ENCODE measurements around the gene TAPBP. TPM values are rescaled to one million over a fixed set of nuclear protein-coding genes. Genes with fewer than 3 reads are reported as not detected.

TAPBP gene
- total and polyA plus RNA-seq, 9 of the 15 experiments (the other 6 are each of a cell fraction or from before 2014, with no cell fraction given), result 5.6 to 74.0 (median 22.3) TPM

DNA sequence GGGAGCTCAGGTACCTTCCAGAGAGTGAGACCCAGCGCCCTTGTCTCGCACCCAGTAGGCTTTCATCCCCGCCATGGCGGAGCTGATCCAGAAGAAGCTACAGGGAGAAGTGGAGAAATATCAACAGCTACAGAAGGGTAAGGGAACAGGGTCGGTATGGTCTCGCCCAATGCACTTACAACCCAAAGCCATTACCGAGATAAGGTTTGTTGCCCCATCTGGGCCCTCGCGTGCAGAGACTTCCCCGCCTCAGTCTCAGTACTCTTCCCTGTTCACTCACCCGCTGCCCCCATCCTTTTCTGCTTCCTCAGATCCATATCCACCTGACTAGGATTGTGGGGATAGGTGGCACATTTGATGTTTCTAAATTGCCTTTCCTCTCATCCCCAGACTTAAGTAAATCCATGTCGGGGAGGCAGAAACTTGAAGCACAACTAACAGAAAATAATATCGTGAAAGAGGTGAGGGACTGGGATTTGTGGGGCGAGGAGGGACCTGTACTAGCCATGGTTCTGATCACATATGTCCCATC is 24.0 kb downstream of the TAPBP start (continued):
- TF ChIP-seq, protein P1, sequence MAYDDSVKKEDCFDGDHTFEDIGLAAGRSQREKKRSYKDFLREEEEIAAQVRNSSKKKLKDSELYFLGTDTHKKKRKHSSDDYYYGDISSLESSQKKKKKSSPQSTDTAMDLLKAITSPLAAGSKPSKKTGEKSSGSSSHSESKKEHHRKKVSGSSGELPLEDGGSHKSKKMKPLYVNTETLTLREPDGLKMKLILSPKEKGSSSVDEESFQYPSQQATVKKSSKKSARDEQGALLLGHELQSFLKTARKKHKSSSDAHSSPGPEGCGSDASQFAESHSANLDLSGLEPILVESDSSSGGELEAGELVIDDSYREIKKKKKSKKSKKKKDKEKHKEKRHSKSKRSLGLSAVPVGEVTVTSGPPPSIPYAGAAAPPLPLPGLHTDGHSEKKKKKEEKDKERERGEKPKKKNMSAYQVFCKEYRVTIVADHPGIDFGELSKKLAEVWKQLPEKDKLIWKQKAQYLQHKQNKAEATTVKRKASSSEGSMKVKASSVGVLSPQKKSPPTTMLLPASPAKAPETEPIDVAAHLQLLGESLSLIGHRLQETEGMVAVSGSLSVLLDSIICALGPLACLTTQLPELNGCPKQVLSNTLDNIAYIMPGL (CRISPR knock-in tag; IDR thresholded peaks at IDR 0.05), result peak; percentile 54; the same call in 1 of the 2 replicates
- TF ChIP-seq, protein P2, sequence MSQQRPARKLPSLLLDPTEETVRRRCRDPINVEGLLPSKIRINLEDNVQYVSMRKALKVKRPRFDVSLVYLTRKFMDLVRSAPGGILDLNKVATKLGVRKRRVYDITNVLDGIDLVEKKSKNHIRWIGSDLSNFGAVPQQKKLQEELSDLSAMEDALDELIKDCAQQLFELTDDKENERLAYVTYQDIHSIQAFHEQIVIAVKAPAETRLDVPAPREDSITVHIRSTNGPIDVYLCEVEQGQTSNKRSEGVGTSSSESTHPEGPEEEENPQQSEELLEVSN (IDR thresholded peaks at IDR 0.05; ENCODE audit: borderline replicate concordance in 1 of 2, extremely low read depth in 1 of 2, insufficient read depth in 1 of 2, insufficient read length in 1 of 2, low read depth in 1 of 2, low read length in 1 of 2, poor library complexity in 1 of 2, severe bottlenecking in 1 of 2), result no peak
- 0 out of 2 replicates have a peak, but pooled peaks have one; percentile 8 for TF ChIP-seq NCOA1 (IDR thresholded peaks at IDR 0.05; ENCODE audit: low read depth)
- 0 out of 4 replicates have a peak, but pooled peaks of 1 of the 2 experiments have one; percentile 6 for TF ChIP-seq RAD21 (CRISPR knock-in tag; conservative IDR thresholded peaks at IDR 0.05 in 1 of 2, IDR thresholded peaks at IDR 0.05 in 1 of 2)
- TF ChIP-seq, protein P3, sequence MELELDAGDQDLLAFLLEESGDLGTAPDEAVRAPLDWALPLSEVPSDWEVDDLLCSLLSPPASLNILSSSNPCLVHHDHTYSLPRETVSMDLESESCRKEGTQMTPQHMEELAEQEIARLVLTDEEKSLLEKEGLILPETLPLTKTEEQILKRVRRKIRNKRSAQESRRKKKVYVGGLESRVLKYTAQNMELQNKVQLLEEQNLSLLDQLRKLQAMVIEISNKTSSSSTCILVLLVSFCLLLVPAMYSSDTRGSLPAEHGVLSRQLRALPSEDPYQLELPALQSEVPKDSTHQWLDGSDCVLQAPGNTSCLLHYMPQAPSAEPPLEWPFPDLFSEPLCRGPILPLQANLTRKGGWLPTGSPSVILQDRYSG (tag; conservative IDR thresholded peaks at IDR 0.05; ENCODE audit: low read depth), result no peak
- TF ChIP-seq SMARCB1 (IDR thresholded peaks at IDR 0.05; ENCODE audit: insufficient read length, low read depth), result no peak
- TF ChIP-seq NFRKB (IDR thresholded peaks at IDR 0.05; ENCODE audit: low read depth), result 0 out of 2 replicates have a peak, but pooled peaks have one; percentile 68
- no peak for TF ChIP-seq ZNF316 (IDR thresholded peaks at IDR 0.05)
- no peak for TF ChIP-seq ZNF444 (CRISPR knock-in tag; IDR thresholded peaks at IDR 0.05)
- TF ChIP-seq CCAR2 (IDR thresholded peaks at IDR 0.05; ENCODE audit: low read depth, low read length), result no peak
- TF ChIP-seq TBL1XR1 (IDR thresholded peaks at IDR 0.05; ENCODE audit: low read length in 2 of 2), result no peak
- no peak for TF ChIP-seq SREBF2 (CRISPR knock-in tag; IDR thresholded peaks at IDR 0.05)
- TF ChIP-seq OTX1 (CRISPR knock-in tag; IDR thresholded peaks at IDR 0.05), result no peak
- TF ChIP-seq, protein P4, sequence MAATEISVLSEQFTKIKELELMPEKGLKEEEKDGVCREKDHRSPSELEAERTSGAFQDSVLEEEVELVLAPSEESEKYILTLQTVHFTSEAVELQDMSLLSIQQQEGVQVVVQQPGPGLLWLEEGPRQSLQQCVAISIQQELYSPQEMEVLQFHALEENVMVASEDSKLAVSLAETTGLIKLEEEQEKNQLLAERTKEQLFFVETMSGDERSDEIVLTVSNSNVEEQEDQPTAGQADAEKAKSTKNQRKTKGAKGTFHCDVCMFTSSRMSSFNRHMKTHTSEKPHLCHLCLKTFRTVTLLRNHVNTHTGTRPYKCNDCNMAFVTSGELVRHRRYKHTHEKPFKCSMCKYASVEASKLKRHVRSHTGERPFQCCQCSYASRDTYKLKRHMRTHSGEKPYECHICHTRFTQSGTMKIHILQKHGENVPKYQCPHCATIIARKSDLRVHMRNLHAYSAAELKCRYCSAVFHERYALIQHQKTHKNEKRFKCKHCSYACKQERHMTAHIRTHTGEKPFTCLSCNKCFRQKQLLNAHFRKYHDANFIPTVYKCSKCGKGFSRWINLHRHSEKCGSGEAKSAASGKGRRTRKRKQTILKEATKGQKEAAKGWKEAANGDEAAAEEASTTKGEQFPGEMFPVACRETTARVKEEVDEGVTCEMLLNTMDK (IDR thresholded peaks at IDR 0.05; ENCODE audit: borderline replicate concordance, insufficient read depth, low read depth, low read length, poor library complexity, severe bottlenecking), result no peak
- peak; percentile 2; the same call in 1 of the 2 replicates for TF ChIP-seq POLR2A (conservative IDR thresholded peaks at IDR 0.05)
- TF ChIP-seq, protein P5, sequence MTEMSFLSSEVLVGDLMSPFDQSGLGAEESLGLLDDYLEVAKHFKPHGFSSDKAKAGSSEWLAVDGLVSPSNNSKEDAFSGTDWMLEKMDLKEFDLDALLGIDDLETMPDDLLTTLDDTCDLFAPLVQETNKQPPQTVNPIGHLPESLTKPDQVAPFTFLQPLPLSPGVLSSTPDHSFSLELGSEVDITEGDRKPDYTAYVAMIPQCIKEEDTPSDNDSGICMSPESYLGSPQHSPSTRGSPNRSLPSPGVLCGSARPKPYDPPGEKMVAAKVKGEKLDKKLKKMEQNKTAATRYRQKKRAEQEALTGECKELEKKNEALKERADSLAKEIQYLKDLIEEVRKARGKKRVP (CRISPR knock-in tag; IDR thresholded peaks at IDR 0.05), result 0 out of 2 replicates have a peak, but pooled peaks have one; percentile 3
- TF ChIP-seq TFAM (CRISPR knock-in tag; conservative IDR thresholded peaks at IDR 0.05), result no peak
- TF ChIP-seq ZNF354B (CRISPR knock-in tag; IDR thresholded peaks at IDR 0.05), result peak; percentile 24; the same call in 1 of the 2 replicates
- TF ChIP-seq, protein P6, sequence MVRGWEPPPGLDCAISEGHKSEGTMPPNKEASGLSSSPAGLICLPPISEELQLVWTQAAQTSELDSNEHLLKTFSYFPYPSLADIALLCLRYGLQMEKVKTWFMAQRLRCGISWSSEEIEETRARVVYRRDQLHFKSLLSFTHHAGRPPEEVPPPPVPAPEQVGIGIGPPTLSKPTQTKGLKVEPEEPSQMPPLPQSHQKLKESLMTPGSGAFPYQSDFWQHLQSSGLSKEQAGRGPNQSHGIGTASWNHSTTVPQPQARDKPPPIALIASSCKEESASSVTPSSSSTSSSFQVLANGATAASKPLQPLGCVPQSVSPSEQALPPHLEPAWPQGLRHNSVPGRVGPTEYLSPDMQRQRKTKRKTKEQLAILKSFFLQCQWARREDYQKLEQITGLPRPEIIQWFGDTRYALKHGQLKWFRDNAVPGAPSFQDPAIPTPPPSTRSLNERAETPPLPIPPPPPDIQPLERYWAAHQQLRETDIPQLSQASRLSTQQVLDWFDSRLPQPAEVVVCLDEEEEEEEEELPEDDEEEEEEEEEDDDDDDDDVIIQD (CRISPR knock-in tag; IDR thresholded peaks at IDR 0.05), result no peak

All from K562 (cell line).